DND-41 (cell line): ENCODE data around the gene THSD4.

ENCODE experiments used
- EZH2 ChIP-seq: IDR thresholded peaks from 3 replicates; pipeline ENCODE4 v1.6.1; 2012; ENCODE audit warnings: borderline replicate concordance, low read depth, mild to moderate bottlenecking, moderate library complexity, low read length, inconsistent platforms; ENCODE audit not compliant: severe bottlenecking
- TF ChIP-seq, protein P1 (sequence below): IDR thresholded peaks from 2 replicates; pipeline ENCODE4 v1.5.1; 2012; ENCODE audit warnings: borderline replicate concordance, low read length, moderate library complexity, mild to moderate bottlenecking; ENCODE audit not compliant: poor library complexity, severe bottlenecking; ENCODE audit errors: extremely low read depth

DNA sequence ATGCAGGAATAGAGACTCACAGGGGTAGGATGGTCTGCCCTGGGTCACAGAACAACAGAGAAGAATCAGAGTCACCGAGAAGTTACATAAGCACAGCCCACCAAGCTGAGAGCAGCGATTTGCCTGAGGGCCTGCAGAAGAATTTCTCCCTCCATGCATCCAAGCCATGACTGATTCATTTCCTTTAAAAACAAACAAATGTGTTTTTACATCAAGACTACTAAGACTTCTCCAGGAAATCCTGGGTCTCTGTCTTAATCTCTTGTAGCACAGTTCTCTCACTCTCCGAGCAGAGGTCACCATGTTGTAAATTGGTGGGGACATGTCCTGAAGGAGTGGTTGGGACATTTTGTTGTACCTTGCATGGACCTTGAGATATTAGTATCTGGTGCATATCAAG lies 159.8 kb downstream of the THSD4 start:
- TF ChIP-seq, protein P1, sequence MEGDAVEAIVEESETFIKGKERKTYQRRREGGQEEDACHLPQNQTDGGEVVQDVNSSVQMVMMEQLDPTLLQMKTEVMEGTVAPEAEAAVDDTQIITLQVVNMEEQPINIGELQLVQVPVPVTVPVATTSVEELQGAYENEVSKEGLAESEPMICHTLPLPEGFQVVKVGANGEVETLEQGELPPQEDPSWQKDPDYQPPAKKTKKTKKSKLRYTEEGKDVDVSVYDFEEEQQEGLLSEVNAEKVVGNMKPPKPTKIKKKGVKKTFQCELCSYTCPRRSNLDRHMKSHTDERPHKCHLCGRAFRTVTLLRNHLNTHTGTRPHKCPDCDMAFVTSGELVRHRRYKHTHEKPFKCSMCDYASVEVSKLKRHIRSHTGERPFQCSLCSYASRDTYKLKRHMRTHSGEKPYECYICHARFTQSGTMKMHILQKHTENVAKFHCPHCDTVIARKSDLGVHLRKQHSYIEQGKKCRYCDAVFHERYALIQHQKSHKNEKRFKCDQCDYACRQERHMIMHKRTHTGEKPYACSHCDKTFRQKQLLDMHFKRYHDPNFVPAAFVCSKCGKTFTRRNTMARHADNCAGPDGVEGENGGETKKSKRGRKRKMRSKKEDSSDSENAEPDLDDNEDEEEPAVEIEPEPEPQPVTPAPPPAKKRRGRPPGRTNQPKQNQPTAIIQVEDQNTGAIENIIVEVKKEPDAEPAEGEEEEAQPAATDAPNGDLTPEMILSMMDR = no peak
- TF ChIP-seq EZH2 = no peak
